PC-3 (cell line): ENCODE results near the gene GFOD1.

ENCODE experiments used
- CTCF ChIP-seq: fragments of 300-600 bp; sonication (generic); conservative IDR thresholded peaks from 2 replicates; pipeline ENCODE4 v1.5.1; 2017; ENCODE audit warnings: antibody characterized with exemption, low read depth, mild to moderate bottlenecking, low read length
- EZH2 ChIP-seq: fragments of 300-600 bp; sonication (generic); IDR thresholded peaks from one replicate; pipeline ENCODE4 v1.6.1; 2017; ENCODE audit warnings: antibody characterized with exemption, mild to moderate bottlenecking, low read length; ENCODE audit not compliant: unreplicated experiment
- EZH2phosphoT487 ChIP-seq: fragments of 300-600 bp; sonication (generic); IDR thresholded peaks from 2 replicates; pipeline ENCODE4 v1.6.1; 2018; ENCODE audit warnings: mild to moderate bottlenecking, antibody characterized with exemption, low read length, borderline replicate concordance

- TF ChIP-seq CTCF (no peak), EZH2phosphoT487 (no peak), EZH2 (no peak)
These were observed 41.0 kb downstream of the GFOD1 start for GRCh38 chr6:13446381-13446780.
